ENCODE results near the gene NOB1.
A peak's percentile ranks its signal among the peaks of the same experiment; 100 is the strongest.

Gene NOB1

DNA sequence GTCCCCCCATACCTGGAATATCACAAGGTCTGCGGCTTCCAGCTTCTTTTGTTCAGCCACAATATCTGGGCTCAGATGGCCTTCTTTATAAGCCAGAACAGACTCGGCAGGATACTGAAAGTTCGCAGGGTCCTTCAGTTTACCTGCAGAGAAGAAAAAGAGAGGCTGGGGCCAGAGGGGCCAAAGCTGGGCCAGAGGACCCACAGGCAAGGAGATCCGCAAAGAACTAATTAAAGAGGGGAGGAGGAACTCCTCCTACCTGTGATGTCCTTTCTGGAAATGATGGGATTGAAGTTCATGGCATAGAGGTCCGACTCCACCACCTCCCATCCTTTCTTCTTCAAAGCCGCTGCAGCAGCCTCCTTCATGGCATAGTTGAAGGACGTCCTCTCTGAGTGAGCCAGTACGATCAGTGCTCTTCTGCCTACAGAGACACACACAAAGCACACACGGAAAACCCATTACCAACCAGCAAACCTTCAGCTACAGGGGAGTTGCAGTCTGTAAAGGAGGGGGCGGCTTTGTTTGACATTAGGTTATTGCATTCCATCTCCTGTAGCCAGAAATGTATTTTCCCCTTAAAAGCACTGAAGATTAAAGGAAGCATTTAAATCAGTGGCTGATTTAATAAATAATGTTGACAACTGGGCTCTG lies 36.5 kb downstream of the NOB1 start:
- no peak for DNase-seq

DNA sequence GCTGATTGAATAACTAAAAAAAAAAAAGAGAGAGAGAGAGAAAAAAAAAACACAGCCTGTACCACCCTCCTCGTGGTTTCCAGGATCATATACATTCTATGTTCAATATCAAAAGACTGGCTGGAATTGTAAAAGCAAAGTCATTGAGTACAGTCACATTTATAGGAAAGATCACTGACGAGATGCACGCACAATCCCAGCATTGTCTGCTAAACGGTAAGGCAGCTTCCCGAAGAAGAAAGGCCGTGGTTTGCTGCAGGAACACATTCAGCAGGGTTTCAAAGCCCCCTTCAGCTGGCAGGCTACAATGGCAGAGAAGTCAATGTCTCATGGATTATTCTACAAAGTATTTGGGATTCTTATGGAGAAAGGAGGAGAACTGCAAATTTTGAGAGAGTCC lies 37.7 kb downstream of the NOB1 start:
- no peak for DNase-seq

DNA sequence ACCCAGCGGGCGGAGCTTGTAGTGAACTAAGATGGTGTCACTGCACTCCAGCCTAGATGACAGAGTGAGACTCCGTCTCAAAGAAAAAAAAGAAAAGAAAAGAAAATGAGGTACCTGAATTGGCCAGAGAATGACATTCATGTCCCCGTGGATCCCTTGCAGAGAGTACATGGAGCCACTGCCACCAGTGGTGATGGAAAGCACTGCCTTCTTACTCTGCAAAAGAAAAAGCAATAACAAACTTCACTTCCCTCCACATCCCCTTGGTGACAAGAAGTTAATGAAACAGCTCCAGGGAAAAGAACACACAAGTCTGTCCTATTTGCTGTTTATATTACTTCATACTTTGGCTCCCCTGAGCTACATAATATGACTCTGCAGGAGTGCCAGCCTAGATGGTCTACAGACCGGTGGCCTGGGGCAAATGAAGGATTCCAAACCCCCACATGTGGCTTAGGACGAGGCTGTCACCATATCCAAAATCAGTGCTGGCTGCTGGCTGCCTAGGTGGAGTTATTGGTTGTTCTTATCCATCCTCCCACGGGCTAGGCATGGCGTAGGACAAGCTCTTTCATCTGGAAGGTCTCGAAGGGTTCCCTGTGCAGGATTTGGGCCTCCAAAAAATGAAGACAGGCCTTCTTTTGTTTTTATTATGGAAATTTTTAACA lies 41.7 kb downstream of the NOB1 start:
- DNase-seq = no peak

DNA sequence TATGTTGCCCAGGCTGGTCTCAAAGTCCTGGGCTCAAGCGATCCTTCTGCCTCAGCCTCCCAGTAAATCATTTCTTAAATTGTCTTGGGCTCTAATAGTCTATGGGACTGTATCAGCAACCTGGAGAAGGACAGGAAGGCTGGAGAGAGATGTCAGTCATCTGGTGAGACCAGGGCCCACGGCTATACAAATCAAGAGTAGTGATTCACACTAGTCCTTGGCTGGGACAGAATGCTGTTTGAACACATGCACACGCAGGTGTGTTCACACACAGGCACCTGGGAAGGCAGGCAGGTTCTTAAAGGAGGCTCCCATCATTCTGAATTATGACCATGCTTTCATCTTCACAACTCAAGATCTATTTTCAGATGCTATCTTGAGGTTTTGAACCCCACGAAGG lies 42.4 kb downstream of the NOB1 start:
- no peak for DNase-seq

DNA sequence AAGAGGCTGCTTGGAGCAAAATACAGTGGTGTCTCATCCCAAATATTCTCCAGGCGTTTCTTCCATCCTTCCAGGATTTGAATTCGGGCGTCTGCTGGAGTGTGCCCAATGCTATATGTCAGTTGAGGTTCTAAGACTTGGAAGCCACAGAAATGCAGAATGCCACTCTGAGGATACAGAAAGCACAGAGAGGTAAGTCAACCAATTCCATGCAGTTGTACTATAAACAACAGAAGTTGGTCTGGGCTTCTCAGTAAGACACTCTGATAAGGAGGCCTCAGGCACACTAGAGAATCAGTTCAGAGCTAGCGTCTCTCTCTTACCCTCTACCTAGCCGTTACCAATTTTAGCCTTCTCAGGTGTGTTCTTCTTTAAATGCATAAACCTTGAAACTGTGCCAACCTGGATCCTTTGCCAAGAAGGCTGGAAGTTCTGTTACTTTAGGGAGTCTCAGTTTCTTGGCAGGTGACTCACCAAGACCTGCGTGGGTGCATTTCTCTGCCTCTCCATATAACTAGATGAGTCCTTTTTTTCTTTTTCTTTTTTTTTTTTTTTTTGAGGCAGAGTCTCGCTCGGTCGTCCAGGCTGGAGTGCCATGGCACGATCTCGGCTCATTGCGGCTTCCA lies 43.5 kb downstream of the NOB1 start:
- no peak for DNase-seq

DNA sequence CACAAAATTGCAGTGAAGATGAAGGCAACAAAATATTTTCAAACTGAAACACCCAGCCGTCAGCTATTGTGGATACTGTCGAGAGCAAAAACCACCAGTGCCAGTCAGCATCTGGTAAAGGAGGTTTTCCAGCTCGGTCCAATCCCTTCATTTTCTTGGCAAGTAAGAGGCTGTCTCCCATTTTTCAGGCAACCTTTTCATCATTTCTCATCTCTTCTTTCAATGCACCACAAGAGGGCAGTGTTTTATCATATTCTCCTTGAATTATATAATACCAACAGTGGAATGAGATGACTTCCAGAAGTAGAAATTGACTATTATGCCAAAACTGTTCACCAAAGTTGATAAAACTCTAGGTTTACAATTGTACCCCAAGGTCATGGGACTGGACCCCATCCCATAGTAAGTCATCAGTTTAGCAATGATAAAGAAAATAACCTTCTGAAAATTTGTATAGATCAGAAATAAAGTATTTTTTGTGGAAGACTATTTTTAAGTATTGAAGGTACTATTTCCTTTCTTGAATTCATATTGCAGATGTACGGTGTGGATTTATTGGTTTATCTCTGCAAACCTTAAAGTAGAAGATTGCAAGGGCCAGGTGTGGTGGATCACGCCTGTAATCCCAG lies 45.2 kb downstream of the NOB1 start:
- peak in 1 of 2 donors; percentile 75 for DNase-seq

DNA sequence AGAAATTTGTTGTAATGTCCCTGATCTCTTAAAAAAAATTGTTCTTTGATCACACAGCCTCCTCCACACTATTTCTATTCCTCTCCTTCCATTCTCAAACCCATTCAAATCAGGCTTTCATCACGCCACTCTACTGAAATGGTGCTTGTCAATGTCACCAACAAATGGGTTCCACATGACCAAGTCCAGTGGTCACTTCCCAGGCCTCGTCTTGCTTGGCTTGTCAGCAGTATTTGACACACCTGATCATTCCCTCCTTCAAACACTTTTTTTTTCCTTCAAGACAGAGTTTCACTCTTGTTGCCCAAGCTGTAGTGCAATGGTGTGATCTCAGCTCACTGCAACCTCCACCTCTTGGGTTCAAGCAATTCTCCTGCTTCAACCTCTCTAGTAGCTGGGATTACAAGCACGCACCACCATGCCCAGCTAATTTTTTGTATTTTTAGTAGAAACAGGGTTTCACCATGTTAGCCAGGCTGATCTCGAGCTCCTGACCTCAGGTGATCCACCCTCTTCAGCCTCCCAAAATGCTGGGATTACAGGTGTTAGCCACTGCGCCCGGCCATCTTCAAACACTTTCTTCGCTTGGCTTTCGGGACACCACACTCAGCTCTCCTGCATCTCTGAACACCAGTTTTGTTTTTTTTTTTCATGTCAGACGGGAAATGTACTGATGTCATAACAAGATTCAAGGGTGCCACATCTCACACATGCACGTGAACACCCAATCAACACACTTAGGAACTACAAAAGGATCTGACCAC lies 46.6 kb downstream of the NOB1 start:
- DNase-seq = no peak

DNA sequence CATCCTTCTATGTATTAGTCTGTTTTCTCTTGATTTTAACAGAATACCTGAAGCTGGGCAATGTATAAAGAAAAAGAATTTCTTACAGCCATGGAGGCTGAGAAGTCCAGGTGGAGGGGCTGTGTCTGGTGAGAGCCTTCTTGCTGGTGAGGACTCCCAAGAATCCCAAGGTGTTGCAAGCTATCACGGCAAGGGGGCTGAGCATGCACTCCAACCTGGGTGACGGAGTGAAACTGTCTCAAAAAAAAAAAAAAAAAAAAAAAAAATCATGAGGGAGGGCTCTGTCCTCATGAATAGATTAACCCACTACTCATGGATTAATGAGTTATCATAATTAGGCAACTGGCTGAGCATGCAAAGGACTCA lies 47.8 kb downstream of the NOB1 start:
- no peak for DNase-seq

DNA sequence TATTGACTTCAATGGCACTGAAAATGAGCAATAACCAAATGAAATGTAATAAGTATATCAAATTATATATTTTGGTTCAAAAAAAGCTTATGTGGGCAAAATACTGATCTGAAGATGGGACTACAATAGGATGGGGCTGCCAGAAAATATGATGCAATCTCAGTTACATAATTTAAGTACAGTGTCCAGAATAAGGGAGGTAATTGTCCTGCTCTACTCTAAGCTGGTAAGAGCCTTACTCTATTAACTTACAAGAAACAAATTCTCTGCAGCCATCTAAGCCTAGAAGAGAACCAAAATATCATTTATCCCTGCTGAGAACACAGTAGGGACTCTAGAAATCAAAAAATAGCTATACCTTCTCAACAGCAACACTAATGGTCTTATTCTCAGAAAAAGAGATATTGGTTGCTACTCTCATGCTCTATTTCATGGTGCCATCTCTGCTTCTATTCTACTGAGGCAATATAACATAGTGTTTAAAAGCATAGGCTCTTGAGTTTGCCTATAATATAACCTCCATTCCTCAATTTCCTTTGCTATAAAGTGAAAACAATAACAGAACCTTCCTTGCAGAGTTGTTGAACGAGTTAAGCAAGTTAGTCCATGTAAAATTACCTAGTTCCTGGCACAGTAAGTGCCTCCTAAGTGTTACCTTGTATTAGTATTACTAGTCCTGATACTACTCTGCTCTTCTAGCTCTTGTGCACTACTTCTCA lies 48.3 kb downstream of the NOB1 start:
- no peak for DNase-seq

DNA sequence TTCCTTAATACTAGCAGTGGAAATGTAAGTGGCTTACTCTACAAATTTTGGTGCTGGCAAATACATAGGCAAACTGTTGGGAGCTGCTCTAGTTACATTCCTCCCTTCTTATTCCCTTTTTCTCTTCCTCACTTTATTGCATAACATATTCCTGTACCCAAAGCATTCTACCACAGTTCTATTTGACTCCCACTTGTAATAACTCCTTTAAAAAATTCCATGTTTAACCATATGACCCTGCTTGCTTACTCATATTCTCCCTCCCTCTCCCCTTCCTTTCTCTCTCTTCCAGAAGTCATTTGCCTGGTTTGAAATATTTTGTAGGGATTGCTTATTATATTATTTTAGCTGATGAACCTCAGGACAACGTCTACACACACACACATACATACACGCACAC lies 51.1 kb downstream of the NOB1 start:
- DNase-seq = no peak

DNA sequence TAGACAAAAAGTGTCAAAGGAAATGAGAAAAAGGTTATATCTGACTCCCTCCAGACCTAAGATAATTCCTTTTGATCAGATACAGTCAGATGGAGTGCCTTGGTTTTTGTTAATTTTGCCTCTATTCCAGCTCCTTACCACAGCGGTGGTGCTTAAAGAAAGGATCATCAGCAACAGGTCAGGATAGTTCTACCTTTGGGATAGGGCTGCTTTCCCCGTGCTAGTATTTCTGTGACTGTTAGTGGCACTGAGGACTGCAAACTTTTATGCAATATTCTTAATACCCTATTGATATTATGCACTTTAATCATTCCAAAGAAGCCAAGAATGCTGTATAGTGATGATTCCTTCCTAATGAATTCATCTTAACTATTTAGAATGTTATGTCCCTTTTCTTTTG lies 52.9 kb downstream of the NOB1 start:
- no peak for DNase-seq

DNA sequence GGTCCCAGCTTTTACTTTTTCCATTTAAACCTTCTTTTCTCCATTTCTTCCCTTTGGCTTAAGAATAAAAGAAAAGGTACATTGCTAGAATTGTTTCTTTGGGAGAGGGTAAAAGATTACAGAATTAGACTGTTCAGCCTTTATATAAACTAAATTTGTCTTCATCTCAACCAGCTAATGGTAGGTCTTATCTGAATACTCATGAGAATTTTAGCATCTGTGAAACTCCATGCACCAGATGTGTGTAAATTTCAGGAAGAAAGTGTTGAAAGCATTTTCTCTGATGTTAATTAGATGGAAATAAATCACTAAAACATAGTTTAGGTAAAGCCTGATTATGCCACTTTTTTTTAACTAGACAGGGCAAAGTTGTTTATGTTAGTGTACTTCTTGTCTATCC lies 53.3 kb downstream of the NOB1 start:
- no peak for DNase-seq

DNA sequence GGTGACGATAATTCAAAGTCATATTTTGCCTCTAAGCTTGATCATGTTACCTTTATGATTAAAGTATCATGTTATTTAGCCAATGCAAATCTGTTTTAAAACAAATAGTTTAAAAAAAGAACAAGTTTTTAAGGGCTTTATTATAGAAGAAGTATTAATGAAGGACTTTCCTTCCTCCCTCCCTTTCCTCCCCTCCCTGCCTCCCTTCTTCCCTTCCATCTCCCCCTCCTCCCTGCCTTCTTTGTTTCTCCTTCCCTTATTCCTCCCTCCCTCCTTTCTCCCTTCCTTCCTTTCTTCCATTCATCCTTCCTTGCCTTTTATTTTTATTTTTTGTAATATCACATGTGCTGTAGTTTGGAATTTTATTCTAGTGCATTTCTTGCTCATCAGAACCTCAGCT lies 54.8 kb downstream of the NOB1 start:
- no peak for DNase-seq

DNA sequence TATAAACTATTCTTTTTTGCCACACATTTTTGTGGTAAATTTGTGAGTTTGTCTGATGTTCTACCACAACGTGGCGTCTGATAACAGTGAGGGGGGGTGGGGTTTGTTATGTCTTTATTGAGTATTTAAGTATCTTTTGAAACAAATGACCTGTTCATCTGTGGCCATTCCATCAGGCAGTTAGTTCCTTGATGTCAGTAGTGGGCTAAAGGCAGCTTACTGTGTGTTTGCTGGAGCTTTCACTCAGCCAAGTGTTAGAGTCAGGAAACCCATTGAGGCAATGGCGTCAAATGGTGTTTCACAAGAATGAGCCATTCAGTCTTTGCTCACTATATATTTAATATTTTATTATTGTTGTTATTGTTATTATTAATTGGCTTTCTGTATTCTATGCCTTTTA lies 56.3 kb downstream of the NOB1 start:
- no peak for DNase-seq

DNA sequence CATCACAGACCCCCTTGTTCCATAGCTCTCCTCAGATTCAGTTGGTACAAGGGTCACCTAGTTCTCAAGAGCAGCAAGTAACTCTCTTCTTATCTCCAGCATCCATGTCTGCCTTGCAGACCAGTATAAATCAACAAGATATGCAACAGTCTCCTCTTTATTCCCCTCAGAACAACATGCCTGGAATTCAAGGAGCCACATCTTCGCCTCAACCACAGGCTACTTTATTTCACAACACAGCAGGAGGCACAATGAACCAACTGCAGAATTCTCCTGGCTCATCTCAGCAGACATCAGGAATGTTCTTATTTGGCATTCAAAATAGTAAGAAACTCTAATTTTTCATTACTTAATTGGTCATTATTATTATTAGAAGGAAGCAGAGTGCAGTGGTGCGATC lies 60.8 kb downstream of the NOB1 start:
- DNase-seq = no peak

DNA sequence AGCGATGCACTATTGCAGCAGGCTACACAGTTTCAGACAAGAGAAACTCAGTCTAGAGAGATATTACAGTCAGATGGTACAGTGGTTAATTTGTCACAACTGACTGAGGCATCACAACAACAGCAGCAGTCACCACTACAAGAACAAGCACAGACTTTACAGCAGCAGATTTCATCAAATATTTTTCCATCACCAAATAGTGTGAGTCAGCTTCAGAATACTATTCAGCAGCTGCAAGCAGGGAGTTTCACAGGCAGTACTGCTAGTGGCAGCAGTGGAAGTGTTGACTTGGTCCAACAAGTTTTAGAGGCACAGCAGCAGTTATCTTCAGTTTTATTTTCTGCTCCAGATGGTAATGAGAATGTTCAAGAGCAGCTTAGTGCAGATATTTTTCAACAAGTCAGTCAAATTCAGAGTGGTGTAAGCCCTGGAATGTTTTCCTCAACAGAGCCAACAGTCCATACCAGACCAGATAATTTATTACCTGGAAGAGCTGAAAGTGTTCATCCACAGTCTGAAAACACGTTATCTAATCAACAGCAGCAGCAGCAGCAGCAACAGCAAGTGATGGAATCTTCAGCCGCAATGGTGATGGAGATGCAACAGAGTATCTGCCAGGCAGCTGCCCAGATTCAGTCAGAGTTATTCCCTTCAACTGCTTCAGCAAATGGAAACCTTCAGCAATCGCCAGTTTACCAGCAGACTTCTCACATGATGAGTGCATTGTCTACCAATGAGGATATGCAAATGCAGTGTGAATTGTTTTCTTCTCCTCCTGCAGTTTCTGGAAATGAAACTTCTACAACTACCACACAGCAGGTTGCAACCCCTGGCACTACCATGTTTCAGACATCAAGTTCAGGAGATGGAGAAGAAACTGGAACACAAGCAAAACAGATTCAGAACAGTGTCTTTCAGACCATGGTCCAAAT lies 62.5 kb downstream of the NOB1 start:
- DNase-seq = no peak
